Ammon's horn (tissue), 1 donor: ENCODE data around the gene PRR14L.

Source experiments
- DNase-seq: peaks from one replicate; pipeline ENCODE4 v3.0.0-alpha.2; 2016; ENCODE audit warnings: low spot score

Gene PRR14L

GRCh38 chr22:31637891-31638618, 111.9 kb downstream of the PRR14L start:
- peak; percentile 67 for DNase-seq

GRCh38 chr22:31637447-31637890, 112.5 kb downstream of the PRR14L start:
- peak; percentile 52 for DNase-seq

- no peak for DNase-seq
These were observed 114.2 kb downstream of the PRR14L start for GRCh38 chr22:31635638-31636306.

GRCh38 chr22:31631436-31631835, 118.5 kb downstream of the PRR14L start:
- DNase-seq: peak; percentile 22
